ENCODE results near the gene CTCF. TPM values are rescaled to one million over a fixed set of nuclear protein-coding genes. Genes with fewer than 3 reads are reported as not detected.
A peak's percentile ranks its signal among the peaks of the same experiment; 100 is the strongest.

CTCF gene
- total and polyA plus RNA-seq, 2 experiments from 2014 or later: 64.5 to 72.3 TPM

DNA sequence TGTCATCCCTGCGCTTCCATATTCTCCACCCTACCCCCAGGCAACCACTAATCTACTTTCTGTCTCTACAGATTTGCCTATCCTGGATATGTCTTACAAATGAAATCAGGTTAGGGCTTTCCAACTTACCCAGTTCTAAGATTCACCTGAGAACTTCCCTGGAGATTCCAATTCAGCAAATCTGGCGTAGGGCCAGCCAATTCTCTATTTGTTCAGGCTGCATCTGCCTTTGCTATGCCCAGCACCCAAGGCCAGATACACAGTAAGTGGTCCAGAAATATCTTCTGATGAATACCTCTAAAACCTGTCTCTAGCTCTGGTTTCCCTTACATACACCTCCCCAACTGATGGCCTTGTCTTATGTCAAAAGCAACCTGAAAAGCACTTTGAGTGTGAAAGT is 10.4 kb upstream of the CTCF start (continued):
- TF ChIP-seq, protein P1, sequence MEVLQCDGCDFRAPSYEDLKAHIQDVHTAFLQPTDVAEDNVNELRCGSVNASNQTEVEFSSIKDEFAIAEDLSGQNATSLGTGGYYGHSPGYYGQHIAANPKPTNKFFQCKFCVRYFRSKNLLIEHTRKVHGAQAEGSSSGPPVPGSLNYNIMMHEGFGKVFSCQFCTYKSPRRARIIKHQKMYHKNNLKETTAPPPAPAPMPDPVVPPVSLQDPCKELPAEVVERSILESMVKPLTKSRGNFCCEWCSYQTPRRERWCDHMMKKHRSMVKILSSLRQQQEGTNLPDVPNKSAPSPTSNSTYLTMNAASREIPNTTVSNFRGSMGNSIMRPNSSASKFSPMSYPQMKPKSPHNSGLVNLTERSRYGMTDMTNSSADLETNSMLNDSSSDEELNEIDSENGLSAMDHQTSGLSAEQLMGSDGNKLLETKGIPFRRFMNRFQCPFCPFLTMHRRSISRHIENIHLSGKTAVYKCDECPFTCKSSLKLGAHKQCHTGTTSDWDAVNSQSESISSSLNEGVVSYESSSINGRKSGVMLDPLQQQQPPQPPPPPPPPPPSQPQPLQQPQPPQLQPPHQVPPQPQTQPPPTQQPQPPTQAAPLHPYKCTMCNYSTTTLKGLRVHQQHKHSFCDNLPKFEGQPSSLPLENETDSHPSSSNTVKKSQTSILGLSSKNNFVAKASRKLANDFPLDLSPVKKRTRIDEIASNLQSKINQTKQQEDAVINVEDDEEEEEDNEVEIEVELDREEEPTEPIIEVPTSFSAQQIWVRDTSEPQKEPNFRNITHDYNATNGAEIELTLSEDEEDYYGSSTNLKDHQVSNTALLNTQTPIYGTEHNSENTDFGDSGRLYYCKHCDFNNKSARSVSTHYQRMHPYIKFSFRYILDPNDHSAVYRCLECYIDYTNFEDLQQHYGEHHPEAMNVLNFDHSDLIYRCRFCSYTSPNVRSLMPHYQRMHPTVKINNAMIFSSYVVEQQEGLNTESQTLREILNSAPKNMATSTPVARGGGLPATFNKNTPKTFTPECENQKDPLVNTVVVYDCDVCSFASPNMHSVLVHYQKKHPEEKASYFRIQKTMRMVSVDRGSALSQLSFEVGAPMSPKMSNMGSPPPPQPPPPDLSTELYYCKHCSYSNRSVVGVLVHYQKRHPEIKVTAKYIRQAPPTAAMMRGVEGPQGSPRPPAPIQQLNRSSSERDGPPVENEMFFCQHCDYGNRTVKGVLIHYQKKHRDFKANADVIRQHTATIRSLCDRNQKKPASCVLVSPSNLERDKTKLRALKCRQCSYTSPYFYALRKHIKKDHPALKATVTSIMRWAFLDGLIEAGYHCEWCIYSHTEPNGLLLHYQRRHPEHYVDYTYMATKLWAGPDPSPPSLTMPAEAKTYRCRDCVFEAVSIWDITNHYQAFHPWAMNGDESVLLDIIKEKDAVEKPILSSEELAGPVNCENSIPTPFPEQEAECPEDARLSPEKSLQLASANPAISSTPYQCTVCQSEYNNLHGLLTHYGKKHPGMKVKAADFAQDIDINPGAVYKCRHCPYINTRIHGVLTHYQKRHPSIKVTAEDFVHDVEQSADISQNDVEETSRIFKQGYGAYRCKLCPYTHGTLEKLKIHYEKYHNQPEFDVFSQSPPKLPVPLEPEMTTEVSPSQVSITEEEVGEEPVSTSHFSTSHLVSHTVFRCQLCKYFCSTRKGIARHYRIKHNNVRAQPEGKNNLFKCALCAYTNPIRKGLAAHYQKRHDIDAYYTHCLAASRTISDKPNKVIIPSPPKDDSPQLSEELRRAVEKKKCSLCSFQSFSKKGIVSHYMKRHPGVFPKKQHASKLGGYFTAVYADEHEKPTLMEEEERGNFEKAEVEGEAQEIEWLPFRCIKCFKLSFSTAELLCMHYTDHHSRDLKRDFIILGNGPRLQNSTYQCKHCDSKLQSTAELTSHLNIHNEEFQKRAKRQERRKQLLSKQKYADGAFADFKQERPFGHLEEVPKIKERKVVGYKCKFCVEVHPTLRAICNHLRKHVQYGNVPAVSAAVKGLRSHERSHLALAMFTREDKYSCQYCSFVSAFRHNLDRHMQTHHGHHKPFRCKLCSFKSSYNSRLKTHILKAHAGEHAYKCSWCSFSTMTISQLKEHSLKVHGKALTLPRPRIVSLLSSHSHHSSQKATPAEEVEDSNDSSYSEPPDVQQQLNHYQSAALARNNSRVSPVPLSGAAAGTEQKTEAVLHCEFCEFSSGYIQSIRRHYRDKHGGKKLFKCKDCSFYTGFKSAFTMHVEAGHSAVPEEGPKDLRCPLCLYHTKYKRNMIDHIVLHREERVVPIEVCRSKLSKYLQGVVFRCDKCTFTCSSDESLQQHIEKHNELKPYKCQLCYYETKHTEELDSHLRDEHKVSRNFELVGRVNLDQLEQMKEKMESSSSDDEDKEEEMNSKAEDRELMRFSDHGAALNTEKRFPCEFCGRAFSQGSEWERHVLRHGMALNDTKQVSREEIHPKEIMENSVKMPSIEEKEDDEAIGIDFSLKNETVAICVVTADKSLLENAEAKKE (CRISPR knock-in tag; IDR thresholded peaks at IDR 0.05): no peak
- no peak for TF ChIP-seq ZNF331 (CRISPR knock-in tag; IDR thresholded peaks at IDR 0.05; ENCODE audit: low read depth)
- no peak for TF ChIP-seq ZNF114 (CRISPR knock-in tag; IDR thresholded peaks at IDR 0.05)

DNA sequence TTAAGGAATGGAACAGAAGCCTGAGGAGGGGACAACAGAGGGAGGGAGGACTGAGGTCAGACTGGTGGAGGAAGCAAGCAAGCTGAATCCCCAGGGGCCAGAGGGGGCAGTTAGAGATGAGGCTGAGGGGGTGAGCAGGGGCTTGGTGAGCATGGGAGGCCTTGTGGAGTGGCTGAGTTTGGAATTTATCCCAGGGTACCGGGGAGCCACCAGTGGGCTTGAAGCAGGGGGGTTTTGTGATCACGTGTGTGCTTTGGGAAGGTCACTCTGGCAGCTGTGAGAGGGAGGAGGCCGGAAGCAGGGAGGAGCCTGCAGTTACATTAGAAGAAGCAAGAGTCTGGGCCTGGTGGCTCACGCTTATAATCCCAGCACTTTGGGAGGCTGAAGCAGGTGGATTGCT is 9.8 kb upstream of the CTCF start:
- DNase-seq (ENCODE audit: low spot score) (no peak), ATAC-seq (peak; percentile 39)
- no peaks in the 10 kb centered on the region for H3K9me3 Mint-ChIP-seq
- no peaks in the 10 kb centered on the region; the same call in 2 of the 3 replicates for H3K36me3 Mint-ChIP-seq (ENCODE audit: low read depth)
- no peak overlapping the region for H3K4me3 Mint-ChIP-seq
- H3K27ac Mint-ChIP-seq: no peak overlapping the region
- Histone ChIP-seq H3K79me2 (replicated peaks; ENCODE audit: insufficient read depth) (peaks cover 11% of the 10 kb centered on the region; the same call in 1 of the 2 replicates), H3K27ac (ENCODE audit: low read depth) (no peak overlapping the region), H3K36me3 (ENCODE audit: insufficient read depth) (no peaks in the 10 kb centered on the region), H3F3A (replicated peaks; ENCODE audit: low read depth) (no peaks in the 10 kb centered on the region), H3K9me2 (ENCODE audit: insufficient read depth) (no peaks in the 10 kb centered on the region), H3K4me2 (no peak overlapping the region), H4K20me1 (replicated peaks; ENCODE audit: insufficient read depth) (peaks cover 9% of the 10 kb centered on the region), H2AFZ (no peak overlapping the region), H3K27me3 (ENCODE audit: insufficient read depth) (no peaks in the 10 kb centered on the region), H3K4me3 (no peak overlapping the region), H3K4me1 (ENCODE audit: insufficient read depth) (no peaks in the 10 kb centered on the region)
- H3K4me1 Mint-ChIP-seq: peaks cover 13% of the 10 kb centered on the region
- TF ChIP-seq ZNF114 (CRISPR knock-in tag; IDR thresholded peaks at IDR 0.05) (no peak), EZH2 (IDR thresholded peaks at IDR 0.05; ENCODE audit: low read depth, unreplicated experiment) (no peak), POLR2AphosphoS5 (IDR thresholded peaks at IDR 0.05; ENCODE audit: low read depth) (no peak)
- TF ChIP-seq, protein P1 (CRISPR knock-in tag; IDR thresholded peaks at IDR 0.05): no peak
- peaks cover 9% of the 10 kb centered on the region for H3K27me3 Mint-ChIP-seq (ENCODE audit: insufficient read depth, low read depth, poor library complexity)
